ENCODE measurements around the gene INTS12.
"Not testable (repeated sequence)": the region's sequence is repeated elsewhere in the genome, so short reads cannot be mapped to it uniquely, and the experiment has no call there.

Gene INTS12
- total RNA-seq = 11.5 to 15.8 (median 13.9) reads per million in 4 donors

GRCh38 chr4:105708181-105709080 lies at the start of gene INTS12, which contains the start of gene GSTCD:
Gene INTS12 (minus strand): TSS chr4:105708689. CDS start chr4:105700005, 8,684 bp downstream.
Gene GSTCD (plus strand): TSS chr4:105708784. CDS start chr4:105717614, 8,830 bp downstream.
- DNase-seq = peak; percentile 65 to 89 (median 76)

- no peak for DNase-seq
Measured at GRCh38 chr4:105755375-105755774, 46.9 kb upstream of the INTS12 start.

GRCh38 chr4:105753361-105753760 lies 44.9 kb upstream of the INTS12 start:
- DNase-seq = no peak

GRCh38 chr4:105751718-105752299 lies 43.3 kb upstream of the INTS12 start:
- DNase-seq = no peak

- no peak for DNase-seq
Measured at GRCh38 chr4:105748222-105748621, 39.7 kb upstream of the INTS12 start.

GRCh38 chr4:105741548-105741947 lies 33.1 kb upstream of the INTS12 start:
- DNase-seq = no peak

GRCh38 chr4:105735217-105735616 lies 26.7 kb upstream of the INTS12 start:
- DNase-seq = not testable (repeated sequence)

GRCh38 chr4:105729895-105730294 lies 21.4 kb upstream of the INTS12 start:
- not testable (repeated sequence) for DNase-seq

GRCh38 chr4:105725623-105726022 lies 17.1 kb upstream of the INTS12 start:
- DNase-seq = no peak

GRCh38 chr4:105719204-105719603 lies 10.7 kb upstream of the INTS12 start:
- DNase-seq = no peak

- peak in 1 of 5 donors; percentile 4 for DNase-seq
Measured at GRCh38 chr4:105715692-105716278, 7.3 kb upstream of the INTS12 start.

- DNase-seq = no peak
Measured at GRCh38 chr4:105714932-105715331, 6.4 kb upstream of the INTS12 start.

GRCh38 chr4:105714071-105714521 lies 5.6 kb upstream of the INTS12 start:
- DNase-seq = no peak

GRCh38 chr4:105712766-105713165 lies 4.3 kb upstream of the INTS12 start:
- no peak for DNase-seq

GRCh38 chr4:105710678-105711077 lies 2.2 kb upstream of the INTS12 start:
- no peak for DNase-seq

GRCh38 chr4:105710012-105710600 lies 1.6 kb upstream of the INTS12 start:
- DNase-seq = no peak

- peak in 1 of 5 donors; percentile 8 for DNase-seq
Measured at GRCh38 chr4:105709081-105709450, 577 bp upstream of the INTS12 start.

- DNase-seq = no peak
Measured at GRCh38 chr4:105707782-105708180, 708 bp downstream of the INTS12 start.

- no peak for DNase-seq
Measured at GRCh38 chr4:105698607-105699006, 9.9 kb downstream of the INTS12 start.

- not testable (repeated sequence) for DNase-seq
Measured at GRCh38 chr4:105695832-105696231, 12.7 kb downstream of the INTS12 start.

- not testable (repeated sequence) for DNase-seq
Measured at GRCh38 chr4:105694812-105695211, 13.7 kb downstream of the INTS12 start.

GRCh38 chr4:105686571-105686970 lies 21.9 kb downstream of the INTS12 start:
- no peak for DNase-seq

- DNase-seq = no peak
Measured at GRCh38 chr4:105683038-105683437, 25.5 kb downstream of the INTS12 start.

Data from T-helper 1 cell (primary cell).